Astrocyte (in vitro differentiated cells and primary cell): ENCODE data around the gene RMND5B. TPM values are rescaled to one million over a fixed set of nuclear protein-coding genes. Genes with fewer than 3 reads are reported as not detected.
A peak's percentile ranks its signal among the peaks of the same experiment; 100 is the strongest.

Experiments
- DNase-seq: peaks from one replicate; pipeline ENCODE4 v3.0.0-alpha.2; 2010; ENCODE audit warnings: low read depth
- FAIRE-seq: peaks from 2 replicates; lab custom pipeline; 2011; peaks lifted over from hg19 to GRCh38; lab: Jason Lieb, UNC
- H2AFZ ChIP-seq: 2 replicates; pipeline ENCODE4 v1.6.0; 2012; ENCODE audit warnings: low read depth, low read length, inconsistent platforms
- H3K27ac ChIP-seq: 2 replicates; pipeline ENCODE4 v1.5.1; 2011; ENCODE audit warnings: low read depth, low read length, inconsistent platforms
- H3K27me3 ChIP-seq: 2 replicates; pipeline ENCODE4 v1.6.0; 2011; ENCODE audit warnings: low read length, inconsistent platforms; ENCODE audit not compliant: insufficient read depth
- H3K36me3 ChIP-seq: 2 replicates; pipeline ENCODE4 v1.5.1; 2011; ENCODE audit warnings: low read length, inconsistent platforms; ENCODE audit not compliant: insufficient read depth
- H3K4me1 ChIP-seq: 2 replicates; pipeline ENCODE4 v1.5.1; 2011; ENCODE audit warnings: low read length, inconsistent platforms; ENCODE audit not compliant: insufficient read depth
- H3K4me2 ChIP-seq: 2 replicates; pipeline ENCODE4 v1.6.0; 2012; ENCODE audit warnings: low read length, inconsistent platforms
- H3K4me3 ChIP-seq: 2 replicates; pipeline ENCODE4 v1.5.1; 2011; ENCODE audit warnings: low read depth, mild to moderate bottlenecking, low read length, inconsistent platforms; ENCODE audit not compliant: insufficient read depth
- H3K79me2 ChIP-seq: 2 replicates; pipeline ENCODE4 v1.6.0; 2012; ENCODE audit warnings: mild to moderate bottlenecking, low read length, inconsistent platforms; ENCODE audit not compliant: insufficient read depth
- H3K9ac ChIP-seq: 2 replicates; pipeline ENCODE4 v1.6.0; 2012; ENCODE audit warnings: mild to moderate bottlenecking, low read length, inconsistent platforms
- H3K9me3 ChIP-seq: 2 replicates; pipeline ENCODE4 v1.5.1; 2012; ENCODE audit warnings: low read depth, mild to moderate bottlenecking, low read length, inconsistent platforms; ENCODE audit not compliant: insufficient read depth
- H4K20me1 ChIP-seq: 2 replicates; pipeline ENCODE4 v1.6.0; 2012; ENCODE audit warnings: low read length, inconsistent platforms; ENCODE audit not compliant: insufficient read depth
- H3K27ac Mint-ChIP-seq: one replicate; pipeline ENCODE4 v1.8.0; 2021; ENCODE audit warnings: mild to moderate bottlenecking, mixed read lengths; ENCODE audit not compliant: unreplicated experiment
- H3K27me3 Mint-ChIP-seq: one replicate; pipeline ENCODE4 v1.8.0; 2021; ENCODE audit warnings: low read depth, mixed read lengths; ENCODE audit not compliant: unreplicated experiment
- H3K36me3 Mint-ChIP-seq: one replicate; pipeline ENCODE4 v1.8.0; 2021; ENCODE audit warnings: low read depth, mixed read lengths; ENCODE audit not compliant: unreplicated experiment
- H3K4me1 Mint-ChIP-seq: one replicate; pipeline ENCODE4 v1.8.0; 2021; ENCODE audit warnings: low read depth, mixed read lengths; ENCODE audit not compliant: unreplicated experiment
- H3K4me3 Mint-ChIP-seq: one replicate; pipeline ENCODE4 v1.8.0; 2021; ENCODE audit warnings: mild to moderate bottlenecking, moderate library complexity, mixed read lengths; ENCODE audit not compliant: unreplicated experiment
- H3K9me3 Mint-ChIP-seq: one replicate; pipeline ENCODE4 v1.8.0; 2021; ENCODE audit warnings: mild to moderate bottlenecking, mixed read lengths; ENCODE audit not compliant: unreplicated experiment
- EZH2 ChIP-seq: IDR thresholded peaks from 2 replicates; pipeline ENCODE4 v1.6.1; 2012; ENCODE audit warnings: mild to moderate bottlenecking, low read length, inconsistent platforms; ENCODE audit not compliant: insufficient read depth
- total RNA-seq: library from RNA; stranded (reverse); gene quantifications from 2 replicates; pipeline ENCODE4 v1.2.1, GENCODE V29; 2021
- TF ChIP-seq, protein P1 (sequence below): IDR thresholded peaks from 2 replicates; pipeline ENCODE4 v1.5.1; 2011; ENCODE audit warnings: low read depth, mild to moderate bottlenecking, inconsistent platforms, low read length, moderate library complexity; ENCODE audit not compliant: insufficient read depth

RMND5B gene
- total RNA-seq, 1 donor from 2014 or later: 14.3 TPM

- DNase-seq (no peak), FAIRE-seq (no peak)
- Histone ChIP-seq H2AFZ (no peak overlapping the region), H3K4me2 (no peak overlapping the region), H3K9me3 (no peaks in the 10 kb centered on the region), H3K36me3 (no peaks in the 10 kb centered on the region), H3K4me3 (no peak overlapping the region), H4K20me1 (peaks cover 6% of the 10 kb centered on the region), H3K27ac (no peak overlapping the region), H3K79me2 (no peaks in the 10 kb centered on the region), H3K9ac (no peak overlapping the region), H3K27me3 (peaks cover 30% of the 10 kb centered on the region), H3K4me1 (peaks cover 5% of the 10 kb centered on the region)
- Mint-ChIP-seq H3K4me3 (no peak overlapping the region), H3K9me3 (no peaks in the 10 kb centered on the region), H3K4me1 (peaks cover 8% of the 10 kb centered on the region), H3K36me3 (no peaks in the 10 kb centered on the region), H3K27ac (no peak overlapping the region), H3K27me3 (peaks cover 32% of the 10 kb centered on the region)
- TF ChIP-seq, protein P1, sequence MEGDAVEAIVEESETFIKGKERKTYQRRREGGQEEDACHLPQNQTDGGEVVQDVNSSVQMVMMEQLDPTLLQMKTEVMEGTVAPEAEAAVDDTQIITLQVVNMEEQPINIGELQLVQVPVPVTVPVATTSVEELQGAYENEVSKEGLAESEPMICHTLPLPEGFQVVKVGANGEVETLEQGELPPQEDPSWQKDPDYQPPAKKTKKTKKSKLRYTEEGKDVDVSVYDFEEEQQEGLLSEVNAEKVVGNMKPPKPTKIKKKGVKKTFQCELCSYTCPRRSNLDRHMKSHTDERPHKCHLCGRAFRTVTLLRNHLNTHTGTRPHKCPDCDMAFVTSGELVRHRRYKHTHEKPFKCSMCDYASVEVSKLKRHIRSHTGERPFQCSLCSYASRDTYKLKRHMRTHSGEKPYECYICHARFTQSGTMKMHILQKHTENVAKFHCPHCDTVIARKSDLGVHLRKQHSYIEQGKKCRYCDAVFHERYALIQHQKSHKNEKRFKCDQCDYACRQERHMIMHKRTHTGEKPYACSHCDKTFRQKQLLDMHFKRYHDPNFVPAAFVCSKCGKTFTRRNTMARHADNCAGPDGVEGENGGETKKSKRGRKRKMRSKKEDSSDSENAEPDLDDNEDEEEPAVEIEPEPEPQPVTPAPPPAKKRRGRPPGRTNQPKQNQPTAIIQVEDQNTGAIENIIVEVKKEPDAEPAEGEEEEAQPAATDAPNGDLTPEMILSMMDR: no peak
These were observed 18.9 kb upstream of the RMND5B start for GRCh38 chr5:178111925-178112324.

- H3K4me3 Mint-ChIP-seq: peak overlapping the region; percentile 88
- no peak overlapping the region for H3K27ac Mint-ChIP-seq
- Histone ChIP-seq H3K9me3 (no peaks in the 10 kb centered on the region), H3K4me1 (peaks cover 5% of the 10 kb centered on the region), H2AFZ (no peak overlapping the region), H3K4me3 (no peak overlapping the region), H3K27me3 (peaks cover 36% of the 10 kb centered on the region), H3K36me3 (no peaks in the 10 kb centered on the region), H3K4me2 (peak overlapping the region; percentile 77), H3K27ac (no peak overlapping the region), H4K20me1 (peaks cover 6% of the 10 kb centered on the region), H3K79me2 (no peaks in the 10 kb centered on the region), H3K9ac (no peak overlapping the region)
- FAIRE-seq (no peak), DNase-seq (no peak)
- peaks cover 34% of the 10 kb centered on the region for H3K27me3 Mint-ChIP-seq
- no peak for TF ChIP-seq EZH2
- TF ChIP-seq, protein P1: no peak
- no peaks in the 10 kb centered on the region for H3K9me3 Mint-ChIP-seq
- H3K4me1 Mint-ChIP-seq: peaks cover 8% of the 10 kb centered on the region
- no peaks in the 10 kb centered on the region for H3K36me3 Mint-ChIP-seq
These were observed 18.3 kb upstream of the RMND5B start for GRCh38 chr5:178112545-178112944.

- Histone ChIP-seq H3K4me2 (peak within 1 kb of the TSS; percentile 77), H3K27me3 (peaks cover 36% of the 10 kb centered on the region), H4K20me1 (peaks cover 6% of the 10 kb centered on the region), H2AFZ (no peak within 1 kb of the TSS), H3K79me2 (no peaks in the 10 kb centered on the region), H3K4me3 (peak within 1 kb of the TSS; percentile 37), H3K27ac (no peak within 1 kb of the TSS), H3K4me1 (peaks cover 5% of the 10 kb centered on the region), H3K9ac (no peak within 1 kb of the TSS), H3K9me3 (no peaks in the 10 kb centered on the region), H3K36me3 (no peaks in the 10 kb centered on the region)
- no peak for FAIRE-seq
- Mint-ChIP-seq H3K4me3 (peak within 1 kb of the TSS; percentile 88), H3K9me3 (no peaks in the 10 kb centered on the region), H3K4me1 (peaks cover 8% of the 10 kb centered on the region), H3K27ac (peak within 1 kb of the TSS; percentile 75), H3K36me3 (no peaks in the 10 kb centered on the region), H3K27me3 (peaks cover 30% of the 10 kb centered on the region)
- DNase-seq: peak; percentile 22
- TF ChIP-seq, protein P1: no peak
- TF ChIP-seq EZH2: no peak
These were observed 17.6 kb upstream of the RMND5B start, which contains the start of gene N4BP3 for GRCh38 chr5:178113141-178113787. TSS of gene N4BP3 (plus strand) at chr5:178113532. CDS start at chr5:178119584, 6,052 bp downstream.
